ENCODE measurements around the gene TMEM91. TPM values are rescaled to one million over a fixed set of nuclear protein-coding genes. Genes with fewer than 3 reads are reported as not detected.

Gene TMEM91
- total and polyA plus RNA-seq, 2 donors (not counting 3 experiments of a cell fraction or from before 2014, with no cell fraction given), result 9.0 to 13.2 TPM

GRCh38 chr19:41420101-41420880 lies 44.0 kb downstream of the TMEM91 start:
- ChIA-PET POLR2A (interaction anchor here (0.7 kb wide), 1 partner anchor 14 kb away, joined by 3 read pairs; no protein-coding TSS in a partner anchor), CTCF (no interaction called here)
- DNase-seq (ENCODE audit: low read depth, low spot score), result no peak
- H3K4me2 ChIP-seq (ENCODE audit: insufficient read depth, low read length), result no peak overlapping the region
- TF ChIP-seq POLR2AphosphoS5 (IDR thresholded peaks at IDR 0.05; ENCODE audit: insufficient read depth, low read depth, low read length), result no peak
- H3K27me3 ChIP-seq (ENCODE audit: control insufficient read depth in 2 of 2, insufficient read depth in 2 of 2, low read length in 2 of 2), result no peaks in the 10 kb centered on the region
- BruUV-seq (replicated peaks), result no TSS peak
- peaks cover 0 to 43% of the 10 kb centered on the region in 2 experiments for H3K36me3 ChIP-seq (ENCODE audit: control insufficient read depth in 2 of 2, extremely low read depth in 1 of 2, insufficient read depth in 2 of 2, low read length in 2 of 2)
- FAIRE-seq, result no peak
- H3K9me1 ChIP-seq (replicated peaks; ENCODE audit: control insufficient read depth, extremely low read depth, insufficient read depth, low read length), result no peaks in the 10 kb centered on the region
- H3K27ac ChIP-seq (ENCODE audit: insufficient read depth, low read depth, low read length), result no peak overlapping the region
- no peaks in the 10 kb centered on the region for H3K9me3 ChIP-seq (replicated peaks; ENCODE audit: control insufficient read depth, insufficient read depth, low read length)
- no peaks in the 10 kb centered on the region for H3K79me2 ChIP-seq (ENCODE audit: control insufficient read depth, insufficient read depth, low read length)
- H3K4me1 ChIP-seq (ENCODE audit: control insufficient read depth, extremely low read depth, insufficient read depth, low read length), result no peaks in the 10 kb centered on the region
- intact Hi-C loops (cut with micrococcal nuclease), result no loop called here
- no peak overlapping the region for H3K9ac ChIP-seq (replicated peaks; ENCODE audit: extremely low read depth, insufficient read depth, low read length)
- dilution Hi-C loops (cut with MboI; ENCODE audit: extremely low pct_ligation_motif_present, low sequenced_read_pairs), result no loop called here
- H2AFZ ChIP-seq (ENCODE audit: low read depth, low read length), result no peak overlapping the region
- H3K4me3 ChIP-seq (replicated peaks in 1 of 3; ENCODE audit: insufficient read depth in 1 of 3, low read depth in 1 of 3, low read length in 3 of 3), result no peak overlapping the region
- no peaks in the 10 kb centered on the region for H4K20me1 ChIP-seq (replicated peaks; ENCODE audit: control insufficient read depth, extremely low read depth, insufficient read depth, low read length)

GRCh38 chr19:41421314-41421713 lies 45.0 kb downstream of the TMEM91 start:
- no peaks in the 10 kb centered on the region for H4K20me1 ChIP-seq (replicated peaks; ENCODE audit: control insufficient read depth, extremely low read depth, insufficient read depth, low read length)
- TF ChIP-seq POLR2AphosphoS5 (IDR thresholded peaks at IDR 0.05; ENCODE audit: insufficient read depth, low read depth, low read length) (no peak), MAX (IDR thresholded peaks at IDR 0.05; ENCODE audit: insufficient read depth, insufficient read length) (no peak), EZH2 (IDR thresholded peaks at IDR 0.05; ENCODE audit: borderline replicate concordance, low read depth, low read length, severe bottlenecking) (no peak), CTCF (IDR thresholded peaks at IDR 0.05; ENCODE audit: extremely low read depth in 1 of 2, insufficient read depth in 1 of 2, low read depth in 1 of 2, low read length in 2 of 2) (no peak)
- no peak overlapping the region for H3K9ac ChIP-seq (replicated peaks; ENCODE audit: extremely low read depth, insufficient read depth, low read length)
- H3K4me1 ChIP-seq (ENCODE audit: control insufficient read depth, extremely low read depth, insufficient read depth, low read length), result peaks cover 1% of the 10 kb centered on the region
- dilution Hi-C loops (cut with MboI; ENCODE audit: extremely low pct_ligation_motif_present, low sequenced_read_pairs) (no loop called here), intact Hi-C loops (cut with micrococcal nuclease) (no loop called here)
- FAIRE-seq, result no peak
- no peak overlapping the region for H3K27ac ChIP-seq (ENCODE audit: insufficient read depth, low read depth, low read length)
- POLR2A ChIA-PET, result no interaction called here
- no peaks in the 10 kb centered on the region for H3K9me1 ChIP-seq (replicated peaks; ENCODE audit: control insufficient read depth, extremely low read depth, insufficient read depth, low read length)
- CTCF ChIA-PET, result no interaction called here
- no TSS peak for BruUV-seq (replicated peaks)
- peaks cover 0 to 41% of the 10 kb centered on the region in 2 experiments for H3K36me3 ChIP-seq (ENCODE audit: control insufficient read depth in 2 of 2, extremely low read depth in 1 of 2, insufficient read depth in 2 of 2, low read length in 2 of 2)
- no peak overlapping the region for H3K4me3 ChIP-seq (replicated peaks in 1 of 3; ENCODE audit: insufficient read depth in 1 of 3, low read depth in 1 of 3, low read length in 3 of 3)
- H2AFZ ChIP-seq (ENCODE audit: low read depth, low read length), result no peak overlapping the region
- H3K4me2 ChIP-seq (ENCODE audit: insufficient read depth, low read length), result no peak overlapping the region
- no peak for DNase-seq (ENCODE audit: low read depth, low spot score)
- H3K79me2 ChIP-seq (ENCODE audit: control insufficient read depth, insufficient read depth, low read length), result peaks cover 5% of the 10 kb centered on the region
- H3K9me3 ChIP-seq (replicated peaks; ENCODE audit: control insufficient read depth, insufficient read depth, low read length), result no peaks in the 10 kb centered on the region
- no peaks in the 10 kb centered on the region for H3K27me3 ChIP-seq (ENCODE audit: control insufficient read depth in 2 of 2, insufficient read depth in 2 of 2, low read length in 2 of 2)
